ENCODE data around the gene HOXD3.

Gene HOXD3

DNA sequence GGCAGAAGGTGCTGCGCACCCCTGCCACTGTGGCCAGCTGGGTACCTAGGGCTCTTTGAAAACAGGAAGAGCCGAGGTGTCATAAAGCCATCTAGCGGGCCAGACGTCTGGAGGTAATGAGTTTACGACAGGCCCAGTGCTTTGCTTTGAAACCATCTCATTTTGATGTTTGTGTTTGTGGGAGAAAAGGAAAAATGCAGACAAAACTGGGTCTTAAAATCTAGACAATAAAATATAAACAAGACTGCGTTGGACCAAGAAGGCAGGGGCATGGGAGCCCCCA is 31.4 kb upstream of the HOXD3 start:
- ChIA-PET POLR2A (ENCODE audit: low non-redundant PET) (interaction anchor here (0.6 kb wide), 1 partner anchor 1577 kb away, joined by 3 read pairs; no protein-coding TSS in a partner anchor), CTCF (interaction anchor here (0.7 kb wide), 1 partner anchor 324 kb away, joined by 4 read pairs; no protein-coding TSS in a partner anchor)
- H3K27ac ChIP-seq: peak overlapping the region; percentile 29
- no peak for DNase-seq (ENCODE audit: low spot score)
- TF ChIP-seq, protein P1, sequence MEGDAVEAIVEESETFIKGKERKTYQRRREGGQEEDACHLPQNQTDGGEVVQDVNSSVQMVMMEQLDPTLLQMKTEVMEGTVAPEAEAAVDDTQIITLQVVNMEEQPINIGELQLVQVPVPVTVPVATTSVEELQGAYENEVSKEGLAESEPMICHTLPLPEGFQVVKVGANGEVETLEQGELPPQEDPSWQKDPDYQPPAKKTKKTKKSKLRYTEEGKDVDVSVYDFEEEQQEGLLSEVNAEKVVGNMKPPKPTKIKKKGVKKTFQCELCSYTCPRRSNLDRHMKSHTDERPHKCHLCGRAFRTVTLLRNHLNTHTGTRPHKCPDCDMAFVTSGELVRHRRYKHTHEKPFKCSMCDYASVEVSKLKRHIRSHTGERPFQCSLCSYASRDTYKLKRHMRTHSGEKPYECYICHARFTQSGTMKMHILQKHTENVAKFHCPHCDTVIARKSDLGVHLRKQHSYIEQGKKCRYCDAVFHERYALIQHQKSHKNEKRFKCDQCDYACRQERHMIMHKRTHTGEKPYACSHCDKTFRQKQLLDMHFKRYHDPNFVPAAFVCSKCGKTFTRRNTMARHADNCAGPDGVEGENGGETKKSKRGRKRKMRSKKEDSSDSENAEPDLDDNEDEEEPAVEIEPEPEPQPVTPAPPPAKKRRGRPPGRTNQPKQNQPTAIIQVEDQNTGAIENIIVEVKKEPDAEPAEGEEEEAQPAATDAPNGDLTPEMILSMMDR (conservative IDR thresholded peaks at IDR 0.05; ENCODE audit: low read depth): no peak

DNA sequence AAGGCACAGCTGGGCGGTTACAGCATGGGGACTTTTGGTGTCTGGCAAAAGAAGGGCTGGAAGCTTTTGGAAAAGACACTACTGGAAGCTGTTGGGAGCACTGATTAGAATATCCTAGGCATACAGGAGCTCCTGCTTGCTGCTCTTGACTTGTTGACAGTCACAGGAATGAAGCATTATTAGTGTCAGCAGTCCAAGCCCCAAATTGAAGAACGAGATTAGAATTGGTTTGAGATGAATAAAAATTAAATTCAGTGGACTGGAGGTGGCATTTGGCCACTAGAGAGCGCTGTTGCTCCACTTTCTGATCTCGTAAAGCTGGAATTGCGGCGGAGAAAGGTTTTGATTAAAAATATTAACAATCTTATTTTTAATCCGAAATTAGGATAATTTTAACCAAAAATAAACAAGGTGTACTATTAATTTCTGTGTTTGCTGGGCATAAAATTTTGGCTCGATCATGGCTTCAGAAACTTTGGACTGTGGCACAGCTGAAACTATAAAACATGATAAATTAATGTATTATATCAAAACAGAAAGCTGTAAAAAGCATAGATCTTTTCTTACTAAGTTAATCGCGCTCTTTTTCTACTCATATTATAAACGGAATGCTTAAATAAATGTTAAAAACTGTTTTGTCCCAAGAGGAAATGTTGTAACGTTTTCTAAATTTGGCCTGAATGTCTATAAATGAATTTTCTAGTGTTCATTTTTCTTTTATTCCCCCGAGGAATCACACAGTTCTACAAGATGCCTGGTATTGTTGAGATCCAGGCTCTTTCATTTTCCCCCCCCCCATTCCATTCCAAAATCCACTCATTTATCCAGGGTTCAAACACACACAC is 30.0 kb upstream of the HOXD3 start:
- TF ChIP-seq, protein P1 (conservative IDR thresholded peaks at IDR 0.05; ENCODE audit: low read depth): peak; percentile 89
- ChIA-PET CTCF (interaction anchor here (0.5 to 3.2 kb wide), 28 partner anchors 9 to 1022 kb away, joined by 3 to 42 read pairs (median 4); no protein-coding TSS in a partner anchor), POLR2A (ENCODE audit: low non-redundant PET) (no interaction called here)
- DNase-seq (ENCODE audit: low spot score): no peak
- H3K27ac ChIP-seq: no peak overlapping the region

DNA sequence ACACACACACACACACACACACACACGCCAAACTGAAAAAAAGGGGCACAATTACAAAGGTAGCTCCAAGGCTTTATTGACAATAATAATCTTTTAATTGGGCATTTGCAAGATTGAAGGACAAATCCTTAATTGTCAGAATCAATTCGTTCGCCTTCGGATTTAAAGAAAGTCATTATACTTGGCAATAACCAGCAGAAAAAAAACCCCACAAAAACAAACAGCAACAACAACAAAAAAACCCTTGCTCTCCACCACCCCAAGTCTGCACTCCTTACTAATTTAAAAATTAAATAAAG is 29.4 kb upstream of the HOXD3 start:
- ChIA-PET CTCF (interaction anchor here (0.7 to 3.2 kb wide), 8 partner anchors 13 to 1021 kb away, joined by 3 to 42 read pairs (median 5); no protein-coding TSS in a partner anchor), POLR2A (ENCODE audit: low non-redundant PET) (no interaction called here)
- H3K27ac ChIP-seq: no peak overlapping the region

DNA sequence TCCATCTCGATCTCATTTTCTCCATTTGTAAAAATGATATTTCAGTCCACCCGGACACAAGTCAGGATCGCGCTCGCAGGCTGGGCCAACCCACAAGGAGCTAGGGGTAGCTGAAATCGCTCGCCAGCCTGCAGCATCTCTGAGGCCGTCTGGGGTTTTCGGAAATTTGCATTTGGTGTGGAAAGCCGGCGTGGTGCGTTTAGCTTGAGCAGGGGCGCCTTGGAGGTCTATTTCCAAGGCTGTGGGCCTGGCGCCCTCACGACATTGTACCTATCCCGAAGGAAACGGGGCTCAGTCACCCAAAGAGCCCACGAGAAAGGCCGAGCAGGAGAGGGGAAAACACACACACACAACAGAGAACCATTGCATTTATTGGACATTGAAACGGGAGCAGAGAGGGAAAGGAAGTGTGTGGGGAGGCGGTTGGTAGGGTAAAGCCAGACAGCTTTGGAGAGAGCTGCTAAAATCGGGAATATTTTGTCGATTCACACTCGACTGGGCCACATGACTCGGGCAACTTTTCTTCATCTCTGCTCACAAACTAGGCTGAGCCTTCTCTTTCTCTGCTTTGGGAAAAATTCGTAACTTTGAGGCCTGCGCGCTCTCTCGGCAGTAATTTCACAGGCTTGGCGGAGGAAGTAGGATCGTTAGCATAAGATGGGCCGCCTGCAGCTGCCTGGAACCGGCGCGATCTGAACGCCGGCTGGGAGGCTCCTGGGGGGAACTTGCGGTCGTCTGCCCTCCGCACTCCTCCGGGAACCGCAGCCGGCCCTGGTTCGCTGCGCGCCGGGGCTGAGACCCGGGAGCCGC is 28.7 kb upstream of the HOXD3 start:
- no peak for DNase-seq (ENCODE audit: low spot score)
- TF ChIP-seq, protein P1 (conservative IDR thresholded peaks at IDR 0.05; ENCODE audit: low read depth): no peak
- H3K27ac ChIP-seq: peak overlapping the region; percentile 93
- CTCF ChIA-PET: interaction anchor here (1.1 to 3.2 kb wide), 3 partner anchors 12 to 524 kb away, joined by 4 to 42 read pairs (median 4); no protein-coding TSS in a partner anchor
- POLR2A ChIA-PET (ENCODE audit: low non-redundant PET): no interaction called here

More for the DNA sequence above, 29.4 kb upstream of the HOXD3 start:
- TF ChIP-seq, protein P1 (conservative IDR thresholded peaks at IDR 0.05; ENCODE audit: low read depth): no peak
- DNase-seq (ENCODE audit: low spot score): no peak

DNA sequence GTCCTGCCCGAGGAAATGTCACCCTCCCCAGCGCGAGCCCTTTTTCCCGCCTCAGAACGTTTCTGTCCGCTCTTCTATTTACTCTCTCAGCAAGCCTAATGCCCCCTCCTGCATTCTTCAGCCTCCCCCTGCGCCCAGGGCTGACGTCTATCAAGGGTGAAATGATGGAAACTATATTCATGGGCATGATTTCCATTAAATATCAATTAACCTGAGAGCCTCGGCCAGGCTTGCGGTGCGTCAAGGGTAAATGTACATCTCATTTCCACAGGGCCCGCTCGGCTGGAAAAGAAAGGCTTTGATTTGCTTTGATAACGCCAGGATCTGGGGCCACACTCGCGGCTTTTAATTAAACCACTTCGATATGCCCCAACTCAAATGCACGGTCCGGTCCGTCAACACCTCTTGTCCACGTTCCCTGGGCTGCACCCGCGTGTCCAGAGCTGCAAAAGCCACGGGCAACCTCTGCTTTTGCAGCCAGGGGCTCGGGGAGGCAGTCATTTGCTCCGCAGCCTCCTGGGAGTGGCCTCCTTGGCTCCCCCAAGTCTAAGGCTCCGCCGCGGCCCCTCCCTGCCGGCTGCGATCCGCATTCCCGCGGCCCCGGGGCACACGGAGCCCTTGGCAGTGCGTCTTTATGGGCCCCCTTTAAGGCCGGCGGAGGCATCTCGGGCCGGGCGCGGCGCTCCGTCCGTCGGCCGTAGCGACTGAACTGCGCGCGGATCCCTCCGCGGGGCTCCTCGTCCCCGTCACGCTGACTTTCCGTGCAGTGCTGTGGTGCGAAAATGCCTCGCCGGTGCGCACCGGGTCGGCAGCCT is 27.9 kb upstream of the HOXD3 start, which contains the start of gene HOXD8:
Gene HOXD8, plus strand, starts transcription at position 724 of the 815 bp plus-strand sequence. CDS start 662 bp downstream, outside the sequence.
- ChIA-PET POLR2A (ENCODE audit: low non-redundant PET) (no interaction called here), CTCF (interaction anchor here (3.2 kb wide), 1 partner anchor 523 kb away, joined by 42 read pairs; no protein-coding TSS in a partner anchor)
- TF ChIP-seq, protein P1 (conservative IDR thresholded peaks at IDR 0.05; ENCODE audit: low read depth): no peak
- no peak for DNase-seq (ENCODE audit: low spot score)
- peak within 1 kb of the TSS; percentile 93 for H3K27ac ChIP-seq

DNA sequence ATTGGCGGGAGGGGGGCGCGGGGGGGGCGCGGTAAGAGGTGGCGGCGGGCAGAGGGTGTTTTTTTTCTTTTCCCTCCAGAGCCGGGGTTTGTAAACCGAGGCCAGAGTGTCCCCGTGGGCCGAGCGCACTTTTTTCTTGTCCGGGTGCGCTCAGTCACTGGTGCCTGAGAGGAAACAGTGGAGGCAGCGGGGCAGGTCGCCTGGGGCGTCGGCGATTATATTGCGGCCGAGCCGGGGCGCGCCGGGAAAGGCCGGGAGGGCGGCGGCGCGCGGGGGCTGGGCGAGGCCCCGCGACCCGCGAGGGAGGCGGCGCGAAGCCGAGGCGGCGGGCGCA is 27.3 kb upstream of the HOXD3 start:
- H3K27ac ChIP-seq: peak overlapping the region; percentile 93
- TF ChIP-seq, protein P1 (conservative IDR thresholded peaks at IDR 0.05; ENCODE audit: low read depth): no peak
- ChIA-PET CTCF (interaction anchor here (0.6 to 2.0 kb wide), 4 partner anchors 11 to 524 kb away, joined by 3 to 10 read pairs (median 8); no protein-coding TSS in a partner anchor), POLR2A (ENCODE audit: low non-redundant PET) (no interaction called here)
- DNase-seq (ENCODE audit: low spot score): no peak

Data from RWPE1 (cell line).